ENCODE data around the gene TRAK1.

TRAK1 gene

GRCh38 chr3:42159147-42159546 is 68.0 kb downstream of the TRAK1 start:
- no peak for DNase-seq (ENCODE audit: extremely low spot score)
- ChIA-PET CTCF (no interaction called here), POLR2A (no interaction called here)
- TF ChIP-seq L3MBTL2 (conservative IDR thresholded peaks at IDR 0.05) = no peak
- TF ChIP-seq FOXA1 (IDR thresholded peaks at IDR 0.05) = no peak
- no peak for TF ChIP-seq PKNOX1 (IDR thresholded peaks at IDR 0.05)
- TF ChIP-seq TARDBP (IDR thresholded peaks at IDR 0.05) = no peak
- no peak for TF ChIP-seq HDGF (IDR thresholded peaks at IDR 0.05; ENCODE audit: borderline replicate concordance)
- TF ChIP-seq FOXK2 (IDR thresholded peaks at IDR 0.05) = no peak
- no peak for TF ChIP-seq ARNT (IDR thresholded peaks at IDR 0.05)

- CTCF ChIA-PET = no interaction called here
- POLR2A ChIA-PET = no interaction called here
- no peak for DNase-seq (ENCODE audit: extremely low spot score)
- no peak for TF ChIP-seq SP1 (IDR thresholded peaks at IDR 0.05)
- no peak for TF ChIP-seq PKNOX1 (IDR thresholded peaks at IDR 0.05)
- no peak for TF ChIP-seq FOXM1 (IDR thresholded peaks at IDR 0.05; ENCODE audit: borderline replicate concordance)
- TF ChIP-seq CTBP1 (IDR thresholded peaks at IDR 0.05; ENCODE audit: borderline replicate concordance) = no peak
- TF ChIP-seq ELF4 (IDR thresholded peaks at IDR 0.05) = no peak
- TF ChIP-seq NFRKB (IDR thresholded peaks at IDR 0.05) = no peak
- no peak for TF ChIP-seq ZNF384 (IDR thresholded peaks at IDR 0.05)
- no peak for TF ChIP-seq FOXA1 (IDR thresholded peaks at IDR 0.05)
- no peak for TF ChIP-seq ARNT (IDR thresholded peaks at IDR 0.05)
- no peak for TF ChIP-seq L3MBTL2 (conservative IDR thresholded peaks at IDR 0.05)
- TF ChIP-seq BHLHE40 (IDR thresholded peaks at IDR 0.05; ENCODE audit: borderline replicate concordance) = no peak
Observed at GRCh38 chr3:42159706-42160472, 68.7 kb downstream of the TRAK1 start.

- ChIA-PET CTCF (no interaction called here), POLR2A (no interaction called here)
- no peak for DNase-seq (ENCODE audit: extremely low spot score)
- TF ChIP-seq ARNT (IDR thresholded peaks at IDR 0.05) = no peak
- no peak for TF ChIP-seq LEF1 (IDR thresholded peaks at IDR 0.05; ENCODE audit: borderline replicate concordance)
- TF ChIP-seq NFRKB (IDR thresholded peaks at IDR 0.05) = no peak
- no peak for TF ChIP-seq SUZ12 (IDR thresholded peaks at IDR 0.05)
- TF ChIP-seq HDGF (IDR thresholded peaks at IDR 0.05; ENCODE audit: borderline replicate concordance) = no peak
- TF ChIP-seq PKNOX1 (IDR thresholded peaks at IDR 0.05) = no peak
- no peak for TF ChIP-seq FOXM1 (IDR thresholded peaks at IDR 0.05; ENCODE audit: borderline replicate concordance)
- no peak for TF ChIP-seq L3MBTL2 (conservative IDR thresholded peaks at IDR 0.05)
- no peak for TF ChIP-seq ELF4 (IDR thresholded peaks at IDR 0.05)
Observed at GRCh38 chr3:42161050-42161935, 70.1 kb downstream of the TRAK1 start.

GRCh38 chr3:42162462-42162861 is 71.3 kb downstream of the TRAK1 start:
- CTCF ChIA-PET = no interaction called here
- DNase-seq (ENCODE audit: extremely low spot score) = no peak

More at GRCh38 chr3:42162462-42162861, 71.3 kb downstream of the TRAK1 start:
- POLR2A ChIA-PET = no interaction called here
- TF ChIP-seq FOXA1 (IDR thresholded peaks at IDR 0.05) = no peak
- no peak for TF ChIP-seq CTBP1 (IDR thresholded peaks at IDR 0.05; ENCODE audit: borderline replicate concordance)
- TF ChIP-seq PKNOX1 (IDR thresholded peaks at IDR 0.05) = no peak
- no peak for TF ChIP-seq ELF4 (IDR thresholded peaks at IDR 0.05)
- TF ChIP-seq LEF1 (IDR thresholded peaks at IDR 0.05; ENCODE audit: borderline replicate concordance) = no peak
- no peak for TF ChIP-seq SP1 (IDR thresholded peaks at IDR 0.05)
- TF ChIP-seq ZNF384 (IDR thresholded peaks at IDR 0.05) = no peak
- TF ChIP-seq HDGF (IDR thresholded peaks at IDR 0.05; ENCODE audit: borderline replicate concordance) = no peak
- no peak for TF ChIP-seq FOXK2 (IDR thresholded peaks at IDR 0.05)
- no peak for TF ChIP-seq NFRKB (IDR thresholded peaks at IDR 0.05)
- TF ChIP-seq L3MBTL2 (conservative IDR thresholded peaks at IDR 0.05) = no peak
- no peak for TF ChIP-seq BHLHE40 (IDR thresholded peaks at IDR 0.05; ENCODE audit: borderline replicate concordance)
- no peak for TF ChIP-seq FOXM1 (IDR thresholded peaks at IDR 0.05; ENCODE audit: borderline replicate concordance)
- TF ChIP-seq ARNT (IDR thresholded peaks at IDR 0.05) = no peak
- TF ChIP-seq TARDBP (IDR thresholded peaks at IDR 0.05) = no peak
- TF ChIP-seq SUZ12 (IDR thresholded peaks at IDR 0.05) = no peak

Measured in HEK293T (cell line).